HL-60 (cell line): ENCODE data around the gene SLC1A5.

Experiments used
- GABPA ChIP-seq: IDR thresholded peaks from 2 replicates; pipeline ENCODE4 v1.6.1; 2012; ENCODE audit warnings: low read depth
- TF ChIP-seq, protein P1 (sequence below): IDR thresholded peaks from one replicate; pipeline ENCODE4 v1.5.1; 2011; ENCODE audit warnings: low read length, control low read depth, inconsistent platforms; ENCODE audit not compliant: insufficient read depth
- TF ChIP-seq, protein P2 (sequence below): IDR thresholded peaks from 2 replicates; pipeline ENCODE4 v1.6.1; 2012; ENCODE audit warnings: low read depth; ENCODE audit not compliant: insufficient replicate concordance

DNA sequence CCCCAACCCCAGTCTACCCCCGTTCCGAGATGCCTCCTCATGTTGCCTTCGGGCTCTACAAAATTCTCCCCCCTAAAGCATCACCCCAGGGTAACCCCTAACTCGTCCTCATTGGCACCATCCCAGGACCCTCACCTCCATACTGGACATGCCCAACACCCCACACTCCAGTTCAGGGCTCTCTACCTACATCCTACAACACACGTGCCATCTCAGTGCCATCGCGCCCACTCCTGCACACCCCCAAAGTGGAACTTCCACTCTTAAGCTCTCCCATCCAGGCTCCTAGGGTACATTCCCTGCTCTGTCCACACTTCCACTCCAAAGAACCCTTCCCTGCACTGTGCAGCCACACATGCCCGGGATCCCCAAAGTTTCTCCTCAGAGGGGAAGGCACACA is 43.4 kb downstream of the SLC1A5 start:
- TF ChIP-seq, protein P1, sequence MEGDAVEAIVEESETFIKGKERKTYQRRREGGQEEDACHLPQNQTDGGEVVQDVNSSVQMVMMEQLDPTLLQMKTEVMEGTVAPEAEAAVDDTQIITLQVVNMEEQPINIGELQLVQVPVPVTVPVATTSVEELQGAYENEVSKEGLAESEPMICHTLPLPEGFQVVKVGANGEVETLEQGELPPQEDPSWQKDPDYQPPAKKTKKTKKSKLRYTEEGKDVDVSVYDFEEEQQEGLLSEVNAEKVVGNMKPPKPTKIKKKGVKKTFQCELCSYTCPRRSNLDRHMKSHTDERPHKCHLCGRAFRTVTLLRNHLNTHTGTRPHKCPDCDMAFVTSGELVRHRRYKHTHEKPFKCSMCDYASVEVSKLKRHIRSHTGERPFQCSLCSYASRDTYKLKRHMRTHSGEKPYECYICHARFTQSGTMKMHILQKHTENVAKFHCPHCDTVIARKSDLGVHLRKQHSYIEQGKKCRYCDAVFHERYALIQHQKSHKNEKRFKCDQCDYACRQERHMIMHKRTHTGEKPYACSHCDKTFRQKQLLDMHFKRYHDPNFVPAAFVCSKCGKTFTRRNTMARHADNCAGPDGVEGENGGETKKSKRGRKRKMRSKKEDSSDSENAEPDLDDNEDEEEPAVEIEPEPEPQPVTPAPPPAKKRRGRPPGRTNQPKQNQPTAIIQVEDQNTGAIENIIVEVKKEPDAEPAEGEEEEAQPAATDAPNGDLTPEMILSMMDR = no peak
- TF ChIP-seq GABPA = no peak
- TF ChIP-seq, protein P2, sequence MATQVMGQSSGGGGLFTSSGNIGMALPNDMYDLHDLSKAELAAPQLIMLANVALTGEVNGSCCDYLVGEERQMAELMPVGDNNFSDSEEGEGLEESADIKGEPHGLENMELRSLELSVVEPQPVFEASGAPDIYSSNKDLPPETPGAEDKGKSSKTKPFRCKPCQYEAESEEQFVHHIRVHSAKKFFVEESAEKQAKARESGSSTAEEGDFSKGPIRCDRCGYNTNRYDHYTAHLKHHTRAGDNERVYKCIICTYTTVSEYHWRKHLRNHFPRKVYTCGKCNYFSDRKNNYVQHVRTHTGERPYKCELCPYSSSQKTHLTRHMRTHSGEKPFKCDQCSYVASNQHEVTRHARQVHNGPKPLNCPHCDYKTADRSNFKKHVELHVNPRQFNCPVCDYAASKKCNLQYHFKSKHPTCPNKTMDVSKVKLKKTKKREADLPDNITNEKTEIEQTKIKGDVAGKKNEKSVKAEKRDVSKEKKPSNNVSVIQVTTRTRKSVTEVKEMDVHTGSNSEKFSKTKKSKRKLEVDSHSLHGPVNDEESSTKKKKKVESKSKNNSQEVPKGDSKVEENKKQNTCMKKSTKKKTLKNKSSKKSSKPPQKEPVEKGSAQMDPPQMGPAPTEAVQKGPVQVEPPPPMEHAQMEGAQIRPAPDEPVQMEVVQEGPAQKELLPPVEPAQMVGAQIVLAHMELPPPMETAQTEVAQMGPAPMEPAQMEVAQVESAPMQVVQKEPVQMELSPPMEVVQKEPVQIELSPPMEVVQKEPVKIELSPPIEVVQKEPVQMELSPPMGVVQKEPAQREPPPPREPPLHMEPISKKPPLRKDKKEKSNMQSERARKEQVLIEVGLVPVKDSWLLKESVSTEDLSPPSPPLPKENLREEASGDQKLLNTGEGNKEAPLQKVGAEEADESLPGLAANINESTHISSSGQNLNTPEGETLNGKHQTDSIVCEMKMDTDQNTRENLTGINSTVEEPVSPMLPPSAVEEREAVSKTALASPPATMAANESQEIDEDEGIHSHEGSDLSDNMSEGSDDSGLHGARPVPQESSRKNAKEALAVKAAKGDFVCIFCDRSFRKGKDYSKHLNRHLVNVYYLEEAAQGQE = no peak
